NB4 (cell line): Measurements from ENCODE around the gene RBPJ.

Source experiments
- POLR2A ChIP-seq: IDR thresholded peaks from 2 replicates; pipeline ENCODE4 v1.6.1; 2011; ENCODE audit warnings: mild to moderate bottlenecking; ENCODE audit not compliant: insufficient read length; ENCODE audit errors: extremely low read depth
- TF ChIP-seq, protein P1 (sequence below): IDR thresholded peaks from one replicate; pipeline ENCODE4 v1.5.1; 2012; ENCODE audit warnings: low read depth, low read length
- TF ChIP-seq, protein P2 (sequence below): IDR thresholded peaks from 2 replicates; pipeline ENCODE4 v1.6.1; 2011; ENCODE audit warnings: low read depth, low read length

DNA sequence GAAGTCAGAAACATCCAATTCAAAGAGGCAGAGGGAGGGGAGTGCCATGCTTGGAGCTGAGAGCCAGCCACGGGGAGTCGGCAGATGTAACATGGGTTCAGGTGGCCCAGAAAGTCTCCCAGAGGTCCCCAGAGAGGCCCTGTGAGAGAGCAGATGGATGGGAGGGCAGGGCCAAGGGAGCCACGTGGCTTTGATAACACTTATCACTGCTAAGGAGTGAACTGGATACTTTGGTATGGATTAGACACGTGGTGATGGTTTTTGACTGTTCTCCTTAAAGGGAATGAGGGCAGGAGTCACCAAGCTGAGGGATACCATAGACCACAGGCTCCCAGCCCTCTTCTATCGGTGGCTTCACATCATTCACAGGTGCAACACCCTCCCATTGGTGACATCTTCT is 155.7 kb downstream of the RBPJ start:
- TF ChIP-seq POLR2A: no peak
- TF ChIP-seq, protein P1, sequence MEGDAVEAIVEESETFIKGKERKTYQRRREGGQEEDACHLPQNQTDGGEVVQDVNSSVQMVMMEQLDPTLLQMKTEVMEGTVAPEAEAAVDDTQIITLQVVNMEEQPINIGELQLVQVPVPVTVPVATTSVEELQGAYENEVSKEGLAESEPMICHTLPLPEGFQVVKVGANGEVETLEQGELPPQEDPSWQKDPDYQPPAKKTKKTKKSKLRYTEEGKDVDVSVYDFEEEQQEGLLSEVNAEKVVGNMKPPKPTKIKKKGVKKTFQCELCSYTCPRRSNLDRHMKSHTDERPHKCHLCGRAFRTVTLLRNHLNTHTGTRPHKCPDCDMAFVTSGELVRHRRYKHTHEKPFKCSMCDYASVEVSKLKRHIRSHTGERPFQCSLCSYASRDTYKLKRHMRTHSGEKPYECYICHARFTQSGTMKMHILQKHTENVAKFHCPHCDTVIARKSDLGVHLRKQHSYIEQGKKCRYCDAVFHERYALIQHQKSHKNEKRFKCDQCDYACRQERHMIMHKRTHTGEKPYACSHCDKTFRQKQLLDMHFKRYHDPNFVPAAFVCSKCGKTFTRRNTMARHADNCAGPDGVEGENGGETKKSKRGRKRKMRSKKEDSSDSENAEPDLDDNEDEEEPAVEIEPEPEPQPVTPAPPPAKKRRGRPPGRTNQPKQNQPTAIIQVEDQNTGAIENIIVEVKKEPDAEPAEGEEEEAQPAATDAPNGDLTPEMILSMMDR: no peak
- TF ChIP-seq, protein P2, sequence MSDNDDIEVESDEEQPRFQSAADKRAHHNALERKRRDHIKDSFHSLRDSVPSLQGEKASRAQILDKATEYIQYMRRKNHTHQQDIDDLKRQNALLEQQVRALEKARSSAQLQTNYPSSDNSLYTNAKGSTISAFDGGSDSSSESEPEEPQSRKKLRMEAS: no peak
